GM19467 (cell line): ENCODE results near the gene CLRN3.
A peak's percentile ranks its signal among the peaks of the same experiment; 100 is the strongest.

Experiments
- ATAC-seq: cut with Tn5 transposase; IDR thresholded peaks from one replicate; pipeline ENCODE4 v1.9.1; 2021; ENCODE audit warnings: mild to moderate bottlenecking, moderate library complexity; ENCODE audit not compliant: unreplicated experiment

The CLRN3 gene

DNA sequence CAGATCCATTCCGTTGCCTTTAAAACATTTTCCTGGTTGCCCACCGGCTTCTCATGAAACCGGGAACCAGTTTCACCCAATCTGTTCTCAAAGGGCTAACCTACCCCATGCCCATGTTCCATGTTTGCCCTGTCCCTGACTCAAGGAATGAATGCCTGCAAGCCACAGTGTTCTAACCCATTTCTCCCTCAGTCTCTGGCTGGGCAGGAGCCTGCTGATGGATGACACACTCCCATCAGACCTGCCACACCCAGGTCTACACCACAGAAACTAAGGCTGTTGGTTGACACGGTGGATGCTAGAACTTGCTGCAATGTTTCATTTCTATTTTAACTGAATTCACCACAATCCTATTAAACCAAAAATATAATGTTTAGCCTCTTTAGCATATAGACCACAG, 15.6 kb downstream of the CLRN3 start:
- no peak for ATAC-seq

DNA sequence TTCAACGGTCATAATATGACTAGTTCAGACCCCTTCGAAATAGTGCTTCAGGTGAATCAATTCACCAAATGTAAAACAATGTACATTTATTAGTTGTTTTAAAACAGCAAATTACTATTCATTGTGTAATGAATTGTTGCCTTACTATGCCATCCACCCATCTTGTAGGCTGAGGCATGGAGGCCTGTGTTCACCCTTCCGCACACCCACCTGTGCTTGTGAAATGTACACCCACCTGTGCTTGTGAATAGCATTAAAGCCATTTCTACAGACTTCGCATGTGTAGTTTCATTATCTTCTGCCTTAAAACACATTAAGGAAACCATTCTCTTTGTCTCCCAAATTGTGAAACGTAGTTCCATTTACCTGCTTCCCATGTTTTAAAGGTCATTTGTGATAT, 16.8 kb downstream of the CLRN3 start:
- no peak for ATAC-seq

DNA sequence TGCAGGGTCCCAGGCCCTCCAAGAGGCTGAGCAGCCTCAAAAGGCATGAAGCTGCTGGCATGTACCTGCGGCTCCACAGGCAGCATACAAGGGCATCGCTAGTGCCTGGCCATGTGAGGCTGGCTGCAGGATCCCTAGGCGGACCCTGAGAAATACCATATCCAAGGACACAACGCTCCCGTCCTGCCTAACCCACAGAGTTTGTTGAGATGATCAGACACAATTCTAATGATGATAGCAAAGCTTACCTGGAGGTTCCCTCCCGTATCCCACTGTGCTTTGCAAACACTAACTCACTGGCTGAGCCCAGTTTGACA, 17.3 kb downstream of the CLRN3 start:
- ATAC-seq = no peak

DNA sequence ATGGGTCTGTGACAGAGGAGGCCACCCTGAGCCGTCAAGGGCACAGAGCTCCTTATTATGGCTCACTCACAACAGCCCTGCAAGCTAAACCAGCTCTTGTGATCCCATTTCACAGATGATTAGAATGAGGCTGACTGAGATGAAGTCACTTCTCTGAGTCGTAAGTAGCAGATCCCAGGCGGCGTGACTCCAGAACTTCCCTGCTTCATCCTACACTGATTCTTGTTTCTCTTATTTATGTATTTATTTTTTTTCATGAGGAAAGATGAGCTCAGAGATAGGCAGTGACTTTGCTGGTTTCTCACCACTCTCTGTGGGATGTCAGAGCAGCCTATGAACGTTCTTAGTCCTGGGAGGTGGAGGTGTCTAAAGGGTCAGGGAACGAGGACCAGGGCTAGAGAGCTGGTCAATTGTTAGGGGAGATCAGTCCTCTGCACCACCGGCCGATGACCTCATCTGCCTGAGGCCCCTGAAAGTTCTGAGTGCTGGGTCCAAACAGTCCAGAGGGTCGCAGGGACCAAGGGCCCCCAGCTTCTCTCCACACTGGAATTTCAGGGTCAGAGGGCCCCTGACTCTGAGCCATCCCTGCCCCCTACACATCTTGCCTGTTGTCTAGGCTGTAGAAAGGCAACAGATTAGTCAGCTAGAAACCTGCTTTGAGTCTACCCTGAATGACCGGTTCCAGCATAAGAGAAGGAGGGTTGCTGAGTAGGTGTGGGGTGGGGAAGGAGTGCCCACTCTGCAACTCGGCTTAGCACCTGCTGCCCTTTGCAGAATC, 17.9 kb downstream of the CLRN3 start:
- no peak for ATAC-seq

DNA sequence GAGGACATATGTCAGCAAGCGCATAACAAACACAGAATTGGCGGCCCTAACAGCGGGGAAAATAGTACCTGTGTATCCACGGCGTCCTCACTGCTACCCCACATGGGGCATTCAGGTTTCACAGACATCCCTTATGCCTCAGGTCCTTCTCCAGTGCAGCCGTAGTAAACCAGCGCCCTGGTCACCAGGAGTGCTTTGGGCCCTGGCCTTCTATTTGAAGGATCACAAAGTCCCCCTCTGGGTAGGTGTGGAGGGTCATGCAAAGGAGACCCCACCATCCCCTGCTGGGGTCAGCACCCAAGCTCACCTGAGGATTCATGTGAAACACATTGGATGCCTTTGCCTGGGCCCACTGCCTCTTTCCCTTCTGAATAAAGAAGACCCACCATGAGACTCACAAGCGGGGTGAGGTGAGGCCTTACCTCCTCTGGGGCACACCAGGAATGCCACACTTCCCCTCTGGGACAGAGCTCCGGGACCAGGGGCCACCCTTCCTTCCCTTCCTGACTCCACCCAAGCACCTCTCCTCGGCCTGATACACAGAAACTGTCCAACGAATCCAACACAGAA, 18.8 kb downstream of the CLRN3 start:
- no peak for ATAC-seq

DNA sequence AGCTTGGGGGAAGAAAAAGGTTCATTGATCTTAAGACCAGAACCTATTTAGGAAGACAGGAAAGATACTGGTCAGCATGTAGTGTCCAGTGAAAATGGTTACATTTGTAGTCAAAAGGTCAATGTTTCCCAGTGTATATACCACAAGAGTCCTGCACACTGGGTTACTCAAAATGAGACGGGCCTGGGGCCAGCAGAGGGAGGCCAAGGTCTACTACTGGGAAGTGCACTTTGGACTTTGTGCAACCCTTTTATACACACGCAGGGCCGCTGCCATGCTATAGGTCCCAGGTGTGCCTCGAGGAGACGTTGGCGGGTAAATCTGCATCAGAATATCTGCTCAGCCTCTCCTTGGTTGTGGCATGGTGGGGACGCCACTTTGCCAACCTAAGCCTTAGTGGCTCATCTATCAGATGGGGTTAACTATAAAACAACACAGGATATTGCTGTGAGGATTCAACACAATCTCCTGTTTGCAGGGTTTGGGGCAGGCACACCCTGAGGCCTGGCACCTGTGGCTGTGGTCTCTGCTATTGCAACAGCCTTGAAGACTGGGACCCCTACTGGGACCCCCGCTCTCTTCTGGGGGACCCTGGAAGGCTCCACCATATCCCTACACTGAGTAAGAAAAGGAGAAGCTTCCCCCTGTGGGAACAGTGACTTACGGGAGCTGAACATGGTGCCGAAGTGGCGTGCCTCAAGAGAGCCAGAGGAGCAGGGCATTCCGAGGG, 19.7 kb downstream of the CLRN3 start:
- ATAC-seq = no peak

DNA sequence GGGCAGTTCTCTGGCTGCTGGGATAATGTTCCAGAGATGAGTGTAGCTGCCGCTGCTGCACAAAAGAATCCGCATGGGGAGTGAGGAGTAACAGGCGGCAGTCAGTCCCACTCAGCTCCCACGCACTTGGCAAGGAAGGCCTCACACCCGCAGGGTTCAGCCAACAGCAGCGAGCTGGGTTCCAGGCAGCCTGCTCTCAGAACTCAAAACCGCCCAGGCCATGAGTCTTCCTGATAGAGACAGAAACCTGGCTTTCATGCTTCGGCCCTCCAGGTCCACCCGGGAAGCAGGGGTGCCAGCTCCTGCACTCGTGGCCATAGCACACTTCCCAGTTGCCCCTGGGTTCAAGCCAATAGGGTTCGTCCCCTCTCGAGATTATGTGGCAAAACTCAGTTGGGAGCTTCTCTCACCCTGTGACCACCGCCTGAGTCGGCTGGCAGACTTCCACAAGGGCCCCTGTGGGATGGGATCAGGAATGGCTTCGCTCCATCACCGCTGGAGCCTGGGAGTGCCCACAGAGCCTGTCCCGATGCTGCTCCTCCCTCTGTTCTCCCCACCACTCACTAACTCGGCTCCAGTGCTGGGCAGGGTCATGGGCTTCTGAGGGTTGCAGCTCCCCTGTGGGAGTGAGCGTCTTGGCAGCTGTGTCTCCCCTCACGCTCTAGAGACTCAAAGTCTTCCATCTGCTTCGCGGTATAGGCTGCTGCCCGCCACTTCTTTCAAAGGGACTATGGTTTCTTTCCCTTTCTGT, 20.6 kb downstream of the CLRN3 start:
- no peak for ATAC-seq

DNA sequence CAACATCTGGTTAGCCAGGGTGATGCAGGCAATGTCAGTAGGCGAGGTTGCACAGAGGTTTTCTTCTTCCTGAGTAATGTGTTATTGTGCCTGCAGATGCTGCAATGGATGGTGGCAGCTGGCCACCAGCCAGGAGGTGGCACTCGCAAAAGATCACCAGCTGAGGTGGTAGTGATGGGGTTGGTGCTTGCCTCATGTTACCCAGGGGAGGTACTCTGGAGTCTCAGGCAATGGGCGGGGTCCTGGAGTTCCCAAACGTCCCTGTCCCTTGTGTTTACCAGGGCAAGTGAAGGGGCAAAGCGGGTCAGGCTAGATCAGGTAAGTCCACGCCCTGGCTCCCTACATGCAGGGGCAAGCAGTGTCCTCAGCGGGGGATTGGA, 21.1 kb downstream of the CLRN3 start:
- ATAC-seq = no peak

DNA sequence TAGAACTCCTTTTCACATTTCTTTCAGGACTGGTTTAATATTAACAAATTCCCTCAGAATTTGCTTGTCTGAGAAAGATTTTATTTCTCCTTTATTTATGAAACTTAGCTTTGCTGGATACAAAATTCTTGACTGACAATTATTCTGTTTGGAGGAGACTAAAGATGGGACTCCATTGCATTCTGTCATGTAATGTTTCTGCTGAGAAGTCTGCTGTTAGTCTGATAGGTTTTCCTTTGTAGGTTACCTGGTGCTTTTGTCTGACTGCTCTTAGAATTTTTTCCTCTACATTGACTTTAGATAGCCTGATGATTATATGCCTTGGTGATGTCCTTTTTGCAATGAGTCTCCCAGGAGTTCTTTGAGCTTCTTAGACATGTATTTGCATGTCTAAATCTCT, 23.4 kb downstream of the CLRN3 start:
- no peak for ATAC-seq

DNA sequence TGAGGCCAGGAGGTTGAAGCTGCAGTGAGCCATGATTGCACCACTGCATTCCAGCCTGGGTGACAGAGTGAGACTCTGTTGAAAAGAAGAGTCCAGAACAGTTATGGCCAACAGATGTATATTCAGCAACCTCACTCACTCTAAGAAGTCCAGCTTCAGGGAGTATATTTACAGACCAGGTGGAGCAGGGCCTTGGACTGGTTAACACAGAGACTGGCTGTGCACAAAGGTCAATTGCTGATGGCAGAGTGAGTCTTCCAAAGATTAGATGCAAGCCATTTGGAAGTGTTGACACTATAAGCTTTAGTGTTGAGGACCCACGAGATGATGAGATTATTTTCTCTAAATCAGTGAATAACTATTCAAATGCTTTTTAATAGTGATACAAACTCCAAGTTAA, 24.9 kb downstream of the CLRN3 start:
- ATAC-seq = no peak

DNA sequence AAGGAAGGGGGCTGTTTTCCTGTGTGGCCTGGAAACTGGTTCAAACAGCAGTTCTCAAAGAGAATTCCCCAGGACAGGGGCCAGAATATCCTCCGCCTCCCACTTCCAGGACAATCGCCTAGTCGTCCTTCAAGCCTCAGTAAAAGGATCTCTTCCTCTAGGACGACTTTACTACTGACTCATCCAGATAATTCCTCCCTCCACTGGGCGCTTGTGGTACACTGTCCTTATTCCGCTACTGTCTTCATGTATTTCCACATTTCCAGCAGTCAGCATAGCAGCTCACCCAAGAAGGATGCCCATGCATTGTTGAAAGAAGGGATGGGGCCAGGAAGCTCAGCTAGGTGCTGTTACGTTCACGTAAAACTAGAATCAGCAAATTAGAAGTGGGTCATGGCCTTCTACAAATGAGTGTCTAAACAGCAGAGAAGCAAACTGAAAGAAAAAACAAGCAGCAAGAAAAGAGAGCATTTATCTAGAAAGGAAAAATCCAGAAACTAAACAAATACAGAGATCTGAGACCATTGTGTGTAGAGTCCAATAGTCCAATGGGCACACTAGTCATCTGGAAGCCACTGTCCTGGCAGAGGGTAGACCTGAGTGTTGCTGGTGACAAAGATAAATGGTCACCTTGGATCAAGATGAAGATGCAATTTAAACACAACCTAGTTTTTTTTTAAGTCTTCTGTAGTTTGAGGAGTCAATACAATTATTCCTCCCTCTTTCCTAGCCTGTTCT, 26.3 kb downstream of the CLRN3 start:
- ATAC-seq = no peak

DNA sequence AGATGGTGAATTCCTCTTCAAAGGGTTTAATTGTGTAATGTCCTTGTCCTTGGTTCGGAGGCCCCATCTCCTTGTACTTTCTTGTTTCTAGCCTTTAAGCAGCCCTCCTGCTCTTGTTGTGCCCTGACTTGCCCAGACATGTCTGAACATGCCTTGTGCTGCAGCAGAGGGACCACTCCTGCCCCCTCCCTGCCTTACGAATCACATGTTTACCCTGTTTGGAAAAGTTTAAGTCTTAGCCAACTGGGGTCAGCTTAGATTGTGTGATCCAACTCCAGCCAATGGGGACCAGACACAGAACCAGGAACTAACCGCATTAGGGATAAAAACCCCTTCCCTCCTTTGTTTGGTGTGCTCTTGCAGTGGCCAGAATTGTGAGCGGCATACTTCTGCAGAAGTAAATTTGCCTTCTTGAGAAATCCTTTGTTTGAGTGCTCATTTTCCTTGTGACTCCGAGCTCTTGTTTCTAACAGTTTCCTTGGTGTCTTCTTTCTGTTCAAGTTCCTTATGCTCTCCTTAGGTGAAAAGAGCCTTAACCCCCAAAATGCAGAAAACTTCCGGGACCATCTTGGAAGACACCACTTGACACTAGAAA, 29.4 kb downstream of the CLRN3 start:
- ATAC-seq = no peak

DNA sequence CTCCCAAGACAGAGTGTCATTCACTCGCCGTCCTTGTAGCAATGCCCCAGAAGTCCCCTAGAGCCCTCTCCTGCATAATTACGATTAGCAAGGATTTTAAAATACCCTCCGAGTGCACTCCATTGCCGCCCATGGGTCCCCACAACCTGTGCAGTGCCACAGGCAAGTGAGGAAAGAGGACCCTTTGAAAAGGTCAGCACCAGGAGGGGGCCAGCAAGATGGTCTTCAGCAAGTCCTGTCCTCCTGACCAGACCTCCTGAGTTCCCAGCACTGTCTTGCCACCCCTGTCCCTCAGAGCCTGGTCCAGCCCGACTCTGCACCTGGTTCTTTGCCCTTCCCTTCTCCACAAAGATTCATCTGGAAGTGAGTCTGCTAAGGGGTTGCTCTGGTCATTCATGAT, 32.1 kb downstream of the CLRN3 start:
- ATAC-seq = no peak

DNA sequence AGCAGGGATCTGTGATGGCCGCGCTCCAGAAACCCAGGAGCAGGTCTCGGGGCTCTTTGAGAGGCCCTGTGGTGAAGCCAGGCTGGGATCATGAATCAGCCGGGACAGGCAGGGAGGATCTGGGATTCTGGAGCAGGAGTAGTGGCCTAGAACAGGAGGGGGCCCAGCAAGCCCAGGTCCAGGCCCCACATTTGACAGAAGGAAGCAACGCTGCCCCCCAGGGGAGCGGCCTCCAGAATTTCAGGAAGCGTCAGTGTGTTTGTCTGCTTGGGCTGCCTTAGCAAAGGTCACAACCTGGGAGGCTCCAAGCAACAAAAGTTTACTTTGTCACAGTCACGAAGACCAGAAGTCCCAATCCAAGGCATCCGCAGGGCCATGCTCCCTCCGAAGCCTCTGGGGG, 36.8 kb downstream of the CLRN3 start:
- ATAC-seq = no peak

DNA sequence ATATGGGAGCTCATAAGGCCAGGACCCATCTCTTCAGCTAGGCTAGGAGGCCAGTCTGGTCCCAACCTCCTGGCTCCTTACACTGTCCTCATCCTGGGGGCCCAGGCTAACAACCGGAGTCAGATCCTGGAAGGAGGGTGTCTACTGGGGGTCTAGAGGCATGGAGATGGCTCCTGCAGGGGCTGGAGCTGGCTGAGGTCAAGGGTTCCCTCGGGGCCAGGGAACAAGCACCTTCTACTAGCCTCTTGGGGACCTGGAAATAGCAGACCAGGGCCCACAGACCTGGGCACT, 37.2 kb downstream of the CLRN3 start:
- no peak for ATAC-seq

DNA sequence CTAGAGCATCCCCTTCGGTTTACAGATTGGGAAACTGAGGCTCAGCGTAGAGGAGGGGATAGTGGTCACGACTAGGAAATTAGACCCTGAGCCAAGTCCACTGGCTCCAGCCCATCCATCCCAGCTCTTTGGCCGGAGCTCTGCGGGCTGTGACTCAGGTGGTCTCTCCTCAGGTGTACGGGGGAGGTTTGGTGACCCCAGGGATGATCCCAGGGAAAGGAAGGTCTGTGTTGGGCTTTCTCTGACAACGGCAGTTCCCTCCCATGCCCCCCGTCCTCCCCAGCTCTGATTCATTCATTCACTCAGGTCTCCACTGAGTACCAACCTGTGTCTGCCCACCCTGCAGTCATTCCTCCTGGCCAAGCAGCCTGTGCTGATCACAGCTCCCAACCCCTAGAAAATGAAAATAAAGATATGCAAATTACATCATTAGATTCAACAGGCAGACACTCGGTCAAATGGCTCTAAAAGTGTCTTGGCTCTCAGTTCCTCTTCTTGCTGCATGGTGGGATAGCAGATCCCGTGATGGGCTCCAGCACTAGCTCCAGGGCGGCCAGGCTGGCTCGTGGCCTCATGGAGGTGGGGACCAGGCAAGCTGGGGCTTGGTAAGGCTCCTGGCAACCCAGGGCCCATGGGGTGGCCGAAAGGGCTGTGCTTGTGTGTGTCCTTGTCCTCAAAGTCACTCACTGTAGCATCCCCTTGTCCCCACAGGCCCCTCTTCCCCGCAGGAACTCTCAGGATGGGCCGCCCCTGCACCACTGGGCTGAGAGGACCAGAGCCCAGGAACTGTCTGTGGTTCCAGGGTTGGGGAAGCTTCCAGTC, 37.8 kb downstream of the CLRN3 start:
- ATAC-seq = peak; percentile 60

DNA sequence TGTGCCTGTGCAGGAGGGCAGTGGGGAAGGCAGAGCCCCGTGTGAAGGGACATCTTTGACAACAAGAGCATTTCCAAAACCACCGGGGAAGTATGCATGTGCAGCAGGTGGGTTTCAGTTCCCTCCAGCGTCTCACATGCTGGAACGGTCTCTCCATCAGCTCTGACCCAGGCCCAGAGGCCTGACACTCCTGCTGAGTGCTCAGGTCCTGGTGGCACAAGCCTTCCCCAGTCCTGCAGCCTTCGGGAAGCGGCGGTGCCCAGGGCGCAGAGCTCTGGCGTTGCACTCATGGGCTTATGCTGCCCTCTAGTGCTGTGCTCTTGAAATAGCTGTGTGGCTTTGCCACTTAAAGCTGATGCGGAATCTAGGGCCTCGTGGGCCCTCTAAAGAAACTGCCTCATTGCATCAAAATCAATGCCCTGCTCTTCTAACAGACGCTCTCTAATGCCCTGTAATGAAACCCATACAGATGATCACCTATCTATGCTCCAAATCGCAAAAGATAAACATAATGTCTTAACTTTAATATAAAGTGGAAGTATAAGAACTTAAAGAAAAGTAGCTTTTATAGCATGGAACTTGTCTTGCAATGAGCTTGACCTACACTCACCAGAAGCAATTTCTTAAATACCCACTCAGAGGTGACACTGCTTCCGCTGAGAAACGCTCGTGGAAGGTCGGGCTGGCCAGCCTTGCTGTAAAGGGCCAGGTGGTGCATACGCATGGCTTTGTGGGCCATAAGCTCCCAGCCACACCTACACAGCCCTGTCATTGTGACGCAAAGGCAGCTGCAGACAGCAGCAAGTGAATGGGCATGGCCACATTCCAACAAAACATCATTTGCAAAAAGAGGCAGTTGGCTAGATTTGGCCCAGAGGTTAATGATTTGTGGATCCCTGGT, 38.6 kb downstream of the CLRN3 start:
- ATAC-seq = peak; percentile 46

DNA sequence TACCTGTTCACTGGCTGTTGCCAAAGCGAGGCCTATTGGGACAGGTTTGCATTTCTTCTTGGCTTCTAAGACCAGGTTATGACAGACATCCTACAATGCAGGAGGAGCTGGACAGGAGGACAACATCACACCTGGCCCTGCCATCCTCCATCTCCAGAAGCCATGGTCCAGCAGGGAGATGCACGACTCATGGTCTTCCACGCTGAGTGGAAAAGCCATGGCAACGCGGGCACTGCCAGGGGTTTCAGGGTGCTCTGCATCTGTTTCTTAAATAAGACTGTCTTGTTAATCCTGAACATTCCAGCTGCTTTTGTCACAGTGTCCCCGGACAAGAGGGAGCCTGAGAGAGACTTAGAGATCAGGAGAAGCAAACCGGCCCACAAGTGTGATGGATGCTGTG, 40.3 kb downstream of the CLRN3 start:
- ATAC-seq = no peak

DNA sequence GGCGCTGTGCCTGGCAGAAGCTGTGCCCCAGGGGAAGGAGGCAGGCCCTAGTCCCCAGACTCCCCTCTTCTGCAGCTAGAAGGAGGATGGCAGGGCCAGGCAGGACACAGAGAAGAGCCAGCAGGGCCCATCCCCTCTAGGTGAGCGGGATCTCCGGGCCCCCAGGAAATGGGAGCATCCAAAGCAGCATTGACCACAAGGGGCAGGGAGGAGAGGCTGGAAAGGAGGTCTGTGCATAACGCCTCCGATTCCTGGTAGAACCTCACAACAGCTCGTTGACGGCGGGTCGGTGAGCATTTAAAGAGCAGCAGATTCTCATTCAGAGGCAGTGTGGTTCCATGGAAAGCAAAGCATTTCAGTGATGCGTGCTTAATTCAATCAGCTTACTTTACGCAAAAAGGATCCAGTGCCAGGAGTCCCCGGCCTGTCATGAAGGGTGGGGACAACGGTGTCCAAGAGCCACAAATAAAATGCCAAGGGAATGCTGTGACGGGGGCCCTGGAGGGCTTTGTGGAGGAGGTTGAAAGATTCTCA, 41.0 kb downstream of the CLRN3 start:
- ATAC-seq = no peak
